Smooth muscle cell of trachea (primary cell): ENCODE data around the gene KRTAP19-8. TPM values are rescaled to one million over a fixed set of nuclear protein-coding genes. Genes with fewer than 3 reads are reported as not detected.

ENCODE experiments used
- total RNA-seq: library from RNA; depleted of rRNA; stranded (reverse); fragments of >200 nt; gene quantifications from 2 replicates; pipeline ENCODE4 v1.2.1, GENCODE V29; 2014

Gene KRTAP19-8
- total RNA-seq = not detected in 2 replicates

GRCh38 chr21:31038376-31038775 lies at the start of gene KRTAP19-8:
KRTAP19-8 (minus strand) TSS chr21:31038476; CDS start chr21:31038443, 33 bp downstream.

Other genes with a start within 250 kb of the KRTAP19-8 start
- gene KRTAP8-1, start 225.2 kb downstream of the KRTAP19-8 start, total RNA-seq = not detected in 2 replicates
- gene KRTAP7-1, start 208.7 kb downstream of the KRTAP19-8 start, total RNA-seq = not detected in 2 replicates
- not detected in 2 replicates for gene KRTAP11-1, start 156.9 kb downstream of the KRTAP19-8 start, total RNA-seq